GM19438 (cell line): Measurements from ENCODE around the gene GCA.

Experiments
- ATAC-seq: cut with Tn5 transposase; IDR thresholded peaks from one replicate; pipeline ENCODE4 v1.9.1; 2021; ENCODE audit warnings: low read depth; ENCODE audit not compliant: unreplicated experiment

GCA gene

DNA sequence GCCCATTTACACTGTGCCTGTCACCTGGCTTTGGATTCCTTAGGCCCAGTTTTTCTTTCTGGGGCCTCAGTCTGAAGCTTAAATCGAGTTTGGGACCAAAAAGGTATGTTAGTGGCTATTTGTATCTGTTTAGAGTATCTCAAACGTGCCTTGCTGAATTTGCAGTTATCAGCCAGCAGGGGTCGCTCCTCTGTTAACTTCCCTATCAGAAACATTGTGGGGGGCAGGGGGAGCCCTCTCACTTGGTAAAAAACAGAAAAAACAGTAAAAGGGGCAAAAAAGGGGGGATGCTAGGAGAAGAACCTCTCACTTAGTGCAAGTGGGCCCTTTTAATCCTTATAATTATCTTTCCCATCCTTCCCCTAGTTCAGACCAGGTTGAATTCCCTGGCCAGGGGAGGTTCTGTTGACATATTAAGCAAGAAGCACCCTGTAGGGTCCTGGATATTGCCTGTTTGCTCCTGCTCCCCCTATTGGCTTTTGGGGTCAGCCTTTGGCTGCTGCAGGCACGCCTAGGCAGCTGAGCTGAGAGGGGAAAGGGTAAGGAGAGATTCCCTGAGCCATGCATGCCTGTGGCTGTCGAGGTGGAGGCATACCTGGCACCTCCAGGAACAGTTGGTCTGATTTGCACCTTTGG, 16.7 kb upstream of the GCA start:
- no peak for ATAC-seq

DNA sequence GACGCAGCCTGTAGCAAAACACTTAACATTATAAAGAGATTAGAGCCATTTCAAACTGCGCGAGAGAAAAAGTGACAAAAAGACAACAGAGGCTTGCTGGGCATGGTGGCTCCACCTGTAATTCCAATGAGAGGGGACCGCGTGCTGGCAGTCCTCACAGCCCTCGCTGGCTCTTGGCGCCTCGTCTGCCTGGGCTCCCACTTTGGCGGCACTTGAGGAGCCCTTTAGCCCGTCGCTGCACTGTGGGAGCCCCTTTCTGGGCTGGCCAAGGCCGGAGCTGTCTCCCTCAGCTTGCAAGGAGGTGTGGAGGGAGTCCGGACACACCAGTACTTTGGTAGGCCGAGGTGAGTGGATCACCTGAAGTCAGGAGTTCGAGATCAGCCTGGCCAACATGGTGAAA, 16.1 kb upstream of the GCA start:
- ATAC-seq, result no peak

DNA sequence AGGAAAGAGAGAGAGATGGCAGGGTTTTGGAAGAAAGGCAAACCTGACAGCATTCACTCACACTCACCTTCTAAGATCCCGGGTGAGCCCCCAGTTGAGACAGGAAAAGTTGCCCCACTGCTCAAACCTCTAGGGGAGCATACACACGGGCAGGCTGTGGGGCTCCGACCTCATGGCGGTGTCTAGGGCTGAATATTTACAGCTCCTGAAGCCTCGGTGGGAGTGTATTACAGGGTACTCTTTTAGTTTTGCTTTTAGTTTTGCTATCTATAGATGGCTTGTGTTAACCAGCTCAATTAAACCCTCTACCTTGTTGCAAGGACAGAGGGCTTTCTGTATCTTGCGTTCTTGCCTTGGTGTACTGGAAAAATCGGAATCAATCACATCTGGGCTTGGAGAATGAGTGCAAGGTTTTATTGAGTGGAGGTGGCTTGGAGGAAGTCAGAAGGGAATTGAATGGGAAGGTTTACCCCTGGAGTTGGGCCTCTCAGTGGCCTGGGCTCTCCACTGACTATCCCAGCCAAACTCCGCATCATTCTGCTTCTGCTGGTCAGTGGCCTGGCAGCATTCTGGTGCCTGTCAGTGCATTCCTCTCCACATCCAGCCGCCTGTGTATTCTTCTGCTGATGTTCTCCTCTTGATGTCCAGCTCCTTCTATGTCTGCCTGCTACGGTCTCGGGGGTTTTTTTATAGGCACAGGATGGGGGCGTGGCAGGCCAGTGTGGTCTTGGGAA, 15.3 kb upstream of the GCA start:
- ATAC-seq, result no peak

DNA sequence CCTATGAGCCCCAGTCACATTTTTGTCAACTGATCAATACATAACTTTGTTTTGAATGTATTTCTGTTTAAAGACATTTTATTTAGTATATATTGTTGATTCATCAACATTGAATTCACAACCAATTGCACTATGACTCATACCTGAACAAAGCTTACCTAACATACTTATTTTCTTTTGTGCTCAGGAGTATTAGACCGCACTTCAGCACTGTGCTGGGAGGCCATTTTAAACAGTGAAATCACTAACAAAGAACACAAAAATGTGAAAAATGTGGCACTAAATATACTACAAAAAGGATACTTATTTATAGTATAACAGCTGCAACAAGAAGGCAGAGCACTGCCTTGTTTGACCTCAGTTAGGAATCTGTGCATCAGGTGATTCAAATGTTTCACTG, 13.1 kb upstream of the GCA start:
- ATAC-seq, result no peak

DNA sequence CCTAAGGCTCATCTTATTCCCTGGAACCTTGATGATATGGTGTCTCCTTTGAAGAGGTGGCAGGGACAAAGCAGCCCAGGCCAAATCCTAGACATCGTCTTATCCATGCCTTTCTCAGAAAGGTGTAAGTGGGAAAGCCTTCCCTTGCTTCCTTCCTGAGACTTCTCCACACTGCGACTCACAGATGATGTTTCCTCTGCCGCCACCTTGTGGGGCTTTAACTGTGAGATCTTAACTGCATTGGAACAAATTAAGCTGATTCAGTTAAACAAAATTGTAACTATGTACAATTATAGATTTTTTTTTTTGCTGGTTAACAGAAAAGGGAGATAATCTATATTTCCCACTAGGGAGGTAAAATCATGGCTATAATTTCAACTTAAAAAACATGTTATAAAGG, 10.0 kb upstream of the GCA start:
- peak; percentile 72 for ATAC-seq

DNA sequence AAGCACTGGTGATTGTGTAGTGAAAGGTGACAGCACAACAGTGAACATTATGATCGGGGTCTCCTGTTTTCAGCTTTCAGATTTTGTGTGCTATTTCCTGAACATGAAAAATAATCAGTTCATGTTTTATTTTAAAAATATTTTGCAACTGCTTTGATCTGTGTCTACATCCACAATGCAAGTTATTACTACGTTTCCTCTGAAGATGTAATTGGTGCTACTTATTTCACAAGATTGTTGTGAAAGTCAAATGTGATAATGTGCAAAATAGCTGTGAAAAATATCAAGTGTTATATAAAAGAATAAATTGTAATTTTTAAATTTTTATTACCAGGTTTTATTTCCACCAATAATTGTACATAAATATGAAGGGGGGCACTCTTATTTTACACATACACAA, 6.1 kb upstream of the GCA start:
- no peak for ATAC-seq

DNA sequence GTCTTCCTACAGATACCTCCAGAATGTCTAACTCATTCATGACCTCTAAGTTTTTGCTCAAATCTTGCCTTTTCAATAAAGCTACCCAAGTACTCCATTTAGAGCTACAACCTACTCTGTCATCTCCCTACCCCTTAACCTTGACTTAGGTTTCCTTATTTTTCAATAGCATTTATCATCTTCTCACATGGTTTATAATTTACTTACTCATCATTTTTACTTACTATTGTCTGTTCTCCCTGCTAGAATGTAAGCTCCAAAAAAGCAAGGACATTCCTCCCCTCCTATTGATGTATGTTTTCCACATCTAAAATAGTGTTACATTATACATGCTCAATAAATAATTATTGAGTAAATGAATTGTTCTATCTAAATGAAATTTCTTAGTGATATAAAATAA, 3.1 kb upstream of the GCA start:
- no peak for ATAC-seq

DNA sequence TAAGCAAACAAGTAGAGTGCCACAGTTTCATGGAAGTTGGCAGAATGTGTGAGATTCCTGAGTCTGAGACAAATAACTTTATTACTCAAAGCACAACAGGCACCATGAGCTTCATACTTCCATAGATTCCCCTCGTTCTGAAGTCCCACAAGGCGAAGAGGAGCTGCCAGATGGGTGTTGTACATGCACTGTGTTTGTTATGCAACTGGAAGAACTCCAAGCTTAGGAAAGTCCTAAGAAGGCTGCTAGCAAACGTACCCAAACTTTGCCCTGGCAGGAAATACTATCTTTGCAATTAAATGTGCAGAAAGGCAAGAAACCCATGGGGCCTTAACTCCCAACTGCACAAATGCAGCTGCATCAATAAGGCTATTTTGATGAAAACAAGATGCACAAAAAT, 1.6 kb upstream of the GCA start:
- no peak for ATAC-seq

DNA sequence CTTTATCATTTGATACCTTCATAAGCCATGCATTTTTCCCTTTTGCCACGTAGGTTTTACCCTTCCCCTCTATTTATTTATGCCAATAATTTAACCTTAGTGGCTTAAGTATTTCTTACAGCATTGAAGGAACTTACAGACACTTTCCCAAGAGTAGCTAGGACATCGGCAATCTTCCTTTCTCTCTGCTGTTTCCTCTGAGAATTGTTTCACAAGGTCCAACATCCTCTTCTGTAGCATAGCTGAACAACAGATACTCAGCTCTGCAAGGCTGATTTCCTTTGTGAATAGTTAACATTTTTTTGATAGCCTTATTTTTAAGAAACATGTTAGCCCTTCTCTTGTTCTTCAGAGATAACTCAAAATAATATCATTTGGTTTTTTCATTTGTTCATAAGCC, 1.1 kb upstream of the GCA start:
- no peak for ATAC-seq

DNA sequence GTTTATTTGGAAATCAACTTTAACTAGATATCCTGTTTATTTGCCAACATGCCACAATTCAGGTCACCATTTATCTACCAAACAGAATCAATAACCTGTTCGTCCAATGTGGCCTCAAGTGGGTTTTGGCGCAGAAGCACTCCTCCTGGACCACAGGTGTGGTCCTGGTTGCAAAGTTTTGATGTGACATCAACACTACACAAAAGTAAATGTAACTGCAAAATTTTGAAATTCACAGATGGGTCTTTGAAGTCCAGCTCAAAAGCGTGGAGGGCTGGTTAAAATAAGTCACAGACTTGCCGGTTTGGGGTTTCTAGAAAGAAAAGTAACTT, 474 bp upstream of the GCA start:
- no peak for ATAC-seq

DNA sequence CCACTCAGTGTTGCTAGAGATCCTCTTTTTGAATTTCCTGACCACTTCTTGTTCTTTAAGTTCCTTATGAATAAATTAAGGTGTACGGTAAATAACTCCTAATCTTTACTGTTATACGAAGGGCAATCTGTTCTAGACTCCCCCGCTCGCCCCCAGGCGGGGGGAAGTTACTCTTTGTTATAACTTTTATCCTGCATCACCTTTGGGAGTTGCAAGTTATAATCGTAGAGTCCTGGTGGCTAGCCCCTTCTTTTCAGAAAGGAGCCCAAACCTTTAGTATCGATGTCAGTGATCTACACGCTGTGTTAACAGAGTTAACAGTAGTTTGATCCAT, 652 bp downstream of the GCA start:
- ATAC-seq, result no peak

DNA sequence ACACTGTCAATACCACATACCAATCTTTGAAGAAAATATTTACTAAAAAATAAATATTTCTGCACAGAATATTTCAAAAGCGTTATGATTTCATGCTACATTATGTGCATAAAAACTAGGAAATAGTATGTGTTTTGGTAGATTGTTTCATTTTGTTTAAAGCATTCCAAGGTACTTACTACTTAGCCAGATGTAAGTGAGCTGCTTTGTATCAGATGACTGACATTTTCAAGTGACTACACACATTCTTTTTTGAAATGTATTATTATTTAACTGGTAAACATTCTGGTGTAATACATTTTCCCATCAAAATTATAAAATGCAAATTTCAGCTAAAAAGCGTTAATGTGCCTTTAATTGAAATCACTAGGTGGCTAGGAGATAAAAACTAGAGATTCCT, 21.5 kb downstream of the GCA start:
- no peak for ATAC-seq

DNA sequence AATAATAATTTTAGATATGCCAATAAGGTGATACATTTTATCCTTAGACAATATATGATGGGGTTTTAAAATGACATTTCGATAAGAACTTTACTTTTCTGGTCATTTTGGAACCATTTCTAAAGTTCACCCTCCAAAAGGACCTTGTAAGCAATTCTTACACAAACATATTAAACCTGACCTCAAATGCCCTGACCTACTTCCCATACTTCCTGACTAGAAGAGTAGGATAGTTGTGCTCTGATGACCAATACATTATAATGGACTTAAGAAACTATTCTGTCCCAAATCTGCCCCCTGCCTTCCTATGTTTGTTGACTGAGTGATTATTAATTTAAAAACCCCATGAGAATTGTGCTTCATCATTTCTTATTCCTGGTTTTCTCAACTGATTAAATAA, 24.6 kb downstream of the GCA start:
- no peak for ATAC-seq

DNA sequence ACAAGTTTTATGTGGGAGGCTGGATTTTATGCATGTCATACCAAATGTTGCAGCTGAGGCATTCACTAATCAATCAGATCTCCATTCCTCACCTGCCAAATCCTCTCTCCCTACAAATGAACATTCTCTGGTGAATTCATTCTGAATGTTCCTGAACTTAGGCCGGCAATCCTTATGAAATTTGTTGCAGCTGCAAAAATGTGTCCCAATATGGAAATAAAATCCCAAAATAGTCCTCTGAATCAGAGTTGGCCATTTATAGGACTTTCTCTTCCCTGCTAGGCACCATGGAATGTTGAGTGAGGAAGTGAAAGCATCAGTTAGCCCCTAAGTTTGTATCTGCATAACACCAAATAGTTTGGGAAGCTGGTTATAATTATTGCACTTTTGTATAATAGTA, 25.6 kb downstream of the GCA start:
- no peak for ATAC-seq

DNA sequence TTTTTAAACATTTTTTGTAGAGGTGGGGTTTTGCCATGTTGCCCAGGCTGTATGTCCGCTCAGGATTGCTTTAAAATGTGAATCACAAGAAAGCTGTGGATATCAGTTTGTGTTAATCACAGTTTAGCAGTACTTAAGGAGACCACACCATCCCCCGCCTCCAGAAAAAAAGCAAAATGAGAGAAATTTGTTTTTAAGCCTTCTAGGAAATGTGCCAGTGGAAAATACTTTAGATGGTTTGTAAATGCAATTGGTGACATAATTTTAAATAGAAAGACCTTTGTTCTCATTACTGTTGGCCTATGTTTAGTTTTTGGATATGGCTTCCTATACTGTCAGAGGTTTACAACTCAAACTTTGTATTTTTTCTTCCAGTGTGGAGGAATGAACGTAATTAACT, 27.0 kb downstream of the GCA start:
- ATAC-seq, result no peak

DNA sequence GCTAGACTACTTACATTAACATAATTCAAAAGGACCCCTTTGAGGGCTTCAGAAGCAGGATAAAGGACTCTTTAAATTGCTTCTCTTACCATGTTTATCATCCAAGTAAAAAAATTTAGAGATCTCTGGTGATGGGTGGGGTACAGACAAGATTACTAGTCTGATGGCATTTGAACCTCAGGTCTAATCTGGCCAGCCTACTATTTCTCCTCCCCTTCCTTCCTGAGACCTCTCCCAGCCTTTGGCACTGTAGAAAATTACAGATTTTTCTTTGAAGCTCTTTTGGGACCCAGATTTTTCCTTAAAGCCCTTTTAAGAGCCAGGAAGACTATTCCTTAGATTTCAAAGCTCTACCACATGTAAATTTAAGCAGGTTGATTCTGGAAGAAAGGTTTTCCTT, 28.9 kb downstream of the GCA start:
- no peak for ATAC-seq

DNA sequence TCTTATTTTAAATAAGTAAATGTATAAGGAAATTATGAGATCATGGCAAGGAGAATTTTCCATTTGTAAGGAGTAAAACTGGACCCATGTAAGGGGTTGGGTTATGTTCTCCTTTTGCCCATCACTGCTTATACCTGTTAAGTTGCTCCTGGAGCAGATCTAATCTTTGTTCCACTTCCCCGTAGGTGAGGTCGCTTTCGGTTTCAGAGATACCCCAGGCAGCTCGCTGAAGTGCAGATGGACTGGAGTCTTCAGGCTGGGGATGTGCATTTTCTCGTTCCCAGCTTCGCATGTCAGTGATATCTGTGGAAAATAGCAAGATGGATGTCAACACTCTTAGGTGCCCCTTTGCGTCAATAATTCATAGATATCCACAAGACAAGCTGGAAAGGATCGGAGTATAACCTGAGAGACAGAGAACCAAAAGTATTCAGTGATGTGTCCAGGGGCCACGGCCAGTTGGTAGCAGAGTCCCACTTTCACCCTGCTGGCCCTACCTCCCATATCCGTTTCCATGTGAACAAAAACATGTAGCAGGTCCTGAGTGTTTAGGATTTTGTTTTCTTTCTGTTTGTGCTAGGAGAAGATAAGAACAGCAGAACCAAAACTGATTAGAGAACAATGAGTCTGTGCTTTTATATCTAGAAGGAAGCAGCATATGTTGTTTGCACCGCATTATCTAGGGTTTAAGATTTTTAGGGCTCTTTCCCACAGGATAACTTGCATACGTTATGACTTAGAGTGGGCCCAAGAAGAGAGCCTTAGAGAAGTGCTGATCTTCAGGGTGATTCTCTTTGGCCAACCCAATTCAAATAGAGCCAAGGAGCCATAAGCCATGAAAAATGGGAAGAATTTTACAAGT, 36.0 kb downstream of the GCA start:
- no peak for ATAC-seq

DNA sequence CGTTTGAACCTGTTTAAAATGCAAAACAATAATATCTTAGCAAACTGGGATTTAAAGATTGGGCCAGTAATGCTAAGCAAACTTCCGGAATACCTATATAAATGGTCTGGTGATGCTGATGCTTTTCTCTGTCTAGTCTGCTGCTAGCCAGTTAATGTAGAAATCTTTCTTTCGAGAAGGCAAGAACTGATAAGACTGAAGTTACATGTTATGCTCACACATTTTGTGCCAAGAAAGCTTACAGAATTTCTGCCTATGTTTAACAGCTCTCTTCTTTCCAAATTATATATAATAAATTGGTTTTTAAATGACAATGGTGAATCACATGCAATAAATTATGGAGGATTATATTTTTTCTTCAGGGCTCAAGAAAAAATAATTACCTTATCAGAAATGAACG, 37.9 kb downstream of the GCA start:
- no peak for ATAC-seq

DNA sequence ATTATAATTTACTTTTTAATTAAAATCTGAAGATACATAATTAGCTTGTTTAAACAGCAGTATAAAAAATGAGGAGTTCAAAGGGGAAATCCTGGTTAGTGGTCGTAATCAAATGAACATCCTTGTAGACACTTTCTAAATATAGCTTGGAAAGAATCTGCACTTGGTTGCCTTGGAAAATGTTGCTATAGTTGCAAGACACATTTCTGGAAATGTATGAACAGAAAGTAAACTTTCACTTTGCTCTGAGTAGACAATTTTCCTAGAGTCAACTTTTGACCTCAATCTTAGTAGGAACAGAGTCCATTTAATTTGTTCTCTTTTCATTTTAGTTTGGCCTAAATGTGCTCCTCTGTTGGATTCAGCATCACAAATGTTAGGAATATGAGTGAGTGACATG, 38.3 kb downstream of the GCA start:
- no peak for ATAC-seq

DNA sequence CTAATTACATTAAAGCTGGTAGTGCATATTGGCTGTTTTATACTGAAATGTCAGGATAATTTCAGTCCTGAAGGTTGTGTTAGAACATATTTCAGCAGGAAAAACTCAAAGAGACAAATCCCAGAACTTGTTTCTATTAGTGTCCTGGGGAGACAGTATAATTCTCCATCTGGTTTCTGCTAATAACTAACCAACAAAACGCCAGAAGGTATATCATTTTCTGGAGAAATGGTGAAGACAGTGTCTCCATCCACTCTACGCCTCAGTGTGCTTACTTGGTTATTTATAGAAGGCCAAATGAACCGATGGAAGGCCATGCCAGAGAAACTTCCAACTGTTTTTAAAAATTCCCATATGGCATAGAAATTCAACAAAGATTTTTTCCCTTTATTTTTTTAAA, 41.6 kb downstream of the GCA start:
- no peak for ATAC-seq

DNA sequence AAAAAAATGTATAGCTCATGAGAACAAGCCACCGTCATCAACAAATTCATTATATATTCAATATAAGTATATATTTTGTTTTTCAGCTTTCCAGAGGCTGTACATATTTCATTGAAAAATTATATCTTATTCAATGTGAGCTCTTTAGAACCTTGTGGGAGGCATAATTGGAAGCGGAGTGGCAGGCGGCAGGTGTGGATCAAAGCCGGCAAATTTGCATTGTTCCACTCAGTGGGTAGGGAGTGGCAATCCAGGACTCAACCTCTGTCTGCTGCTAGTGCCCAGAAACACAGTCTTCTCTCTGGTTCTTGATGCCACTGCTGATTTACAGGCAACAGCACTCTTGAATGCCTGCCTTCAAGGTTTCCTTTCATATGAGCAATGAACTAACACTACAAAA, 46.9 kb downstream of the GCA start:
- no peak for ATAC-seq

DNA sequence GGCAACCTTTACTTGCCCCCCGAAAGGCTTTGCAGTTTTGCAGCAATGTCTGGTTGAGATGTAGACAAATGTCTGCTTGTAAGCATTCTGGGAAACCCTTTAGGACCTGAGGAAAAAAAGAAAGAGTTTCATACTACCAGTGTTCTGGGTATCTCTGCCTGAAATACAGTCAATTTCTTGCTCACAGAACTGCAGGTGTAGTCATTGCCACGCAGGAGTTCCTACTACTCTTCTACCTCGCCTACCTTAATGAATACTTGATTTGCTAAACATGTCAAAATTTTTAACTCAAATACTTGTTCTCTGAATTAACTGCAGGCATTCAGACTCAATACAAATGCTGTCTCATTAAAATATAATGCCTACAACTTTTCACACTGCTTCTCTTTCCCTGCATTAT, 56.4 kb downstream of the GCA start:
- ATAC-seq, result no peak
